ENCODE data around the gene PHC2. TPM values are rescaled to one million over a fixed set of nuclear protein-coding genes. Genes with fewer than 3 reads are reported as not detected.

PHC2 gene
- total RNA-seq, 2 donors from 2014 or later, result 60.6 to 74.8 TPM

- Histone ChIP-seq H3K9me3 (no peaks in the 10 kb centered on the region), H3K9ac (ENCODE audit: low read depth in 2 of 2, low read length in 2 of 2) (no peak overlapping the region), H3K4me1 (no peaks in the 10 kb centered on the region), H3K4me3 (no peak overlapping the region), H3K36me3 (no peaks in the 10 kb centered on the region), H3K27ac (no peak overlapping the region), H3K27me3 (no peaks in the 10 kb centered on the region)
- no peak for TF ChIP-seq CTCF (IDR thresholded peaks at IDR 0.05)
- no peak for DNase-seq
- intact Hi-C loops (cut with DNase I), result no loop called here
Measured at GRCh38 chr1:33454646-33455282, 23.9 kb upstream of the PHC2 start.

GRCh38 chr1:33446590-33446989 is 15.7 kb upstream of the PHC2 start:
- Histone ChIP-seq H3K4me1 (no peaks in the 10 kb centered on the region), H3K9me3 (no peaks in the 10 kb centered on the region), H3K27me3 (no peaks in the 10 kb centered on the region), H3K27ac (no peak overlapping the region), H3K36me3 (no peaks in the 10 kb centered on the region), H3K4me3 (no peak overlapping the region), H3K9ac (ENCODE audit: low read depth in 2 of 2, low read length in 2 of 2) (no peak overlapping the region)
- intact Hi-C loops (cut with DNase I), result no loop called here
- no peak for TF ChIP-seq CTCF (IDR thresholded peaks at IDR 0.05)
- DNase-seq, result no peak

- no peak for DNase-seq
- Histone ChIP-seq H3K36me3 (no peaks in the 10 kb centered on the region), H3K27me3 (no peaks in the 10 kb centered on the region), H3K27ac (no peak overlapping the region), H3K9me3 (no peaks in the 10 kb centered on the region), H3K4me3 (no peak overlapping the region), H3K4me1 (no peaks in the 10 kb centered on the region), H3K9ac (ENCODE audit: low read depth in 2 of 2, low read length in 2 of 2) (no peak overlapping the region)
- intact Hi-C loops (cut with DNase I), result no loop called here
- TF ChIP-seq CTCF (IDR thresholded peaks at IDR 0.05), result no peak
Measured at GRCh38 chr1:33445108-33445507, 14.2 kb upstream of the PHC2 start.

GRCh38 chr1:33443705-33444180 is 12.8 kb upstream of the PHC2 start:
- Histone ChIP-seq H3K27me3 (no peaks in the 10 kb centered on the region), H3K4me1 (no peaks in the 10 kb centered on the region), H3K9me3 (no peaks in the 10 kb centered on the region), H3K4me3 (no peak overlapping the region), H3K36me3 (no peaks in the 10 kb centered on the region), H3K9ac (ENCODE audit: low read depth in 2 of 2, low read length in 2 of 2) (no peak overlapping the region), H3K27ac (no peak overlapping the region)
- intact Hi-C loops (cut with DNase I), result no loop called here
- TF ChIP-seq CTCF (IDR thresholded peaks at IDR 0.05), result no peak
- no peak for DNase-seq

GRCh38 chr1:33443080-33443704 is 12.3 kb upstream of the PHC2 start:
- intact Hi-C loops (cut with DNase I), result no loop called here
- no peaks in the 10 kb centered on the region for H3K9me3 ChIP-seq
- no peaks in the 10 kb centered on the region for H3K36me3 ChIP-seq
- H3K4me1 ChIP-seq, result no peaks in the 10 kb centered on the region
- H3K4me3 ChIP-seq, result no peak overlapping the region
- H3K27me3 ChIP-seq, result no peaks in the 10 kb centered on the region
- no peak overlapping the region for H3K9ac ChIP-seq (ENCODE audit: low read depth in 2 of 2, low read length in 2 of 2)
- no peak overlapping the region for H3K27ac ChIP-seq
- no peak for DNase-seq
- TF ChIP-seq CTCF (IDR thresholded peaks at IDR 0.05), result no peak

All from colonic mucosa (tissue), 4 donors.